COLO829 (cell line): ENCODE measurements around the gene MPPED1.

Source experiments
- DNase-seq: peaks from one replicate; pipeline ENCODE4 v3.0.0; 2012; ENCODE audit warnings: low spot score

MPPED1 gene

GRCh38 chr22:43411040-43411868, 560 bp upstream of the MPPED1 start:
- no peak for DNase-seq

DNA sequence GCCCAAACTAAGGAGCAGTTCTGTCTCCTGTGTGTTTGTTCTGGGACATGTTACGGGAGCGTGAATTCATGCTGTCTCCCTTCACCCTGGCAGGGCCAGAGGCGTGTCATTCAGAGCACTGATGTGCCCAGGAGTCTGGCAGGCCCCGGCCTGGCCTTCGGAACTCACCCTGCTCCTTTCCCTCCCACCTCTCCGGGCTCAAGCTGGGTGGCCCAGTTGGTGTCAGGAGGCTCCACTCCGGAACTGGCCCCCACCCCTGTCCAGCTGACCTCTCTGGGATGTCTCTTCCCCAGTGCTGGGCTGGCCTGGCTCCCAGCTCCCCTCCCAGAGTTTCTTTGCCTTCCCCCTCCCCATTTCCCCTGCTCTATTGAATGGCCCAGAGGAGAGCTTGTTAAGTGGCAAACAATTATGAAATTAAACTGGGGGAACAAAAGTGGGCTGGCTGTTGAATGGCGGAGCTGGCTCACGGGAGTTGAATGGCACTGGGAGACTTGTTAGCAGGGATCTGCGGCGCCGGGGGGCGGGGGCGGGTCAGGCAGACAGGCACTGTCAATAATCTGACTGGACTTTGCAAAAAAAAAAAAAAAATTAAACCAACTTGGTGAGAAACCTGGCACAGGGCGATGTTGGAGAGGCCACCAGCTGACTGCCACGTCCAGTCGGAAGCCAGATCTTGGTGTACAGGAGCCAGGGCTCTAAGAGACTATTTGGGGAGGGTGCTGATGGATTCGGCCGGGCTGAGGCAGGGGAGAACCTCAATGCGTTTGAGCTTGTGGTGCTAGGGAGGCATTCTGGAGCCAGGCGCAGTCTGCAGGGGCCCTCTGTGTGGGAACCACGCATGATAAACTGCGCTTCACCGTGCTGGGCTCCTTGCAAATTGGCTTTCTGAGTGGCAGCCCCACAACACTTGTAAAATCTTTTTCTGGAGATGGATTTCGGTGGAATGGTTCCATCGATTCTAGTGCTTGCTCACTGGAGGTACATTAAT, 1.3 kb downstream of the MPPED1 start:
- no peak for DNase-seq

GRCh38 chr22:43413826-43414225, 2.0 kb downstream of the MPPED1 start:
- DNase-seq: no peak

DNA sequence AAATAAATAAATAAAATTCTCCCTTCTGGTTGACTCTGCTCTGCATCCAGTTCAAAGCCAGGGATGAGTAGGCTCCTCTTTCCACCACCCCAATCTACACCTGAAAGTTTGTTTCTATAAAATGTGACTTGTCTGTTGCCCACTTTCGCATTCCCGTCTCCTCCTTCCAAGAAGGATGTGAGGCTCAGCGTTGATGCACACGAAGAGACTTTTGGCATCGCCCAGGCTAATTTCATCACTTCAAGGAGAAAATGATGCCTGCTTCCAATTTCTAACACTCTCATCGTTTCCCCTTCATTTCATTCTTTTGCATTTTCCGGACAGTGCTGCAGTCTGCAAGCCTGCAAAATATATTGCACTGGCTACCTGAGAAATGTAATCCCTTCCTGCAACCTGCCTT, 3.9 kb downstream of the MPPED1 start:
- no peak for DNase-seq

- no peak for DNase-seq
Observed at GRCh38 chr22:43417555-43417954, 5.7 kb downstream of the MPPED1 start.

DNA sequence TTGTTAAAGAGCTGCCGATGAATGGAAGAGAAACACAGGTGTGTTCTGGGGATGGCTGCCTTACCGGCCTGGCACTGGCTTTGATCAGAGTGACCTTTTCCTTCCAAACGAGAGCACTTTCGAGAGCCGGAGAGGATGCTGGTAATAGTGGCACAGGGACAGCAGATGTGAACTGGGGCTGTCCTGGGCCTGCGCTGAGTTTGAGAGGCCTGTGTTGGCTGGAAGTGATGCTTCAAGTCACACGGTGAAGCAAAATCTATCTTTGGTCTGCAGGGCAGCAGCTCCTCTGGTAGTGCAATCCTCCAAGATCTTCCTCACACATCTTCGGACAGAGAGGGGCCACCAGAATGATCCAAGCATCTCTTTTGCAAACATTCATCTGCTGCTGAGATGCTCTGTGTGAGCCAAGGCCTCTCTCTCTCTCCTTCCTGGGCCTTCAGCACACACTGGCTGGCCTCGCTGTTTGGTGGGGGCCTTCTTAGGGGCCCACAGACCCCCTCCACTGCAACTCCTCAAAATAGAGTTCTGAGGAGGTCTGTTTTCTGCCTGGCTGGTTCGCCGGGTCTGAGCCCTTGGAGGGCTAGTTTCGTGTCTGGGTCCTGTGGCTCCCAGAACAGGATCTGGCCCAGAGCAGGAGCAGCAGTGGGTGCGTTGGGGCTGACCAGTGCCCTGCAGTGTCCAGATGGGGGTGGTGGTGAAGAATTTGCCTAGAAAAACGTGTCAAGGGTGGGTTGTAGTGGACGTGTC, 6.4 kb downstream of the MPPED1 start:
- no peak for DNase-seq

DNA sequence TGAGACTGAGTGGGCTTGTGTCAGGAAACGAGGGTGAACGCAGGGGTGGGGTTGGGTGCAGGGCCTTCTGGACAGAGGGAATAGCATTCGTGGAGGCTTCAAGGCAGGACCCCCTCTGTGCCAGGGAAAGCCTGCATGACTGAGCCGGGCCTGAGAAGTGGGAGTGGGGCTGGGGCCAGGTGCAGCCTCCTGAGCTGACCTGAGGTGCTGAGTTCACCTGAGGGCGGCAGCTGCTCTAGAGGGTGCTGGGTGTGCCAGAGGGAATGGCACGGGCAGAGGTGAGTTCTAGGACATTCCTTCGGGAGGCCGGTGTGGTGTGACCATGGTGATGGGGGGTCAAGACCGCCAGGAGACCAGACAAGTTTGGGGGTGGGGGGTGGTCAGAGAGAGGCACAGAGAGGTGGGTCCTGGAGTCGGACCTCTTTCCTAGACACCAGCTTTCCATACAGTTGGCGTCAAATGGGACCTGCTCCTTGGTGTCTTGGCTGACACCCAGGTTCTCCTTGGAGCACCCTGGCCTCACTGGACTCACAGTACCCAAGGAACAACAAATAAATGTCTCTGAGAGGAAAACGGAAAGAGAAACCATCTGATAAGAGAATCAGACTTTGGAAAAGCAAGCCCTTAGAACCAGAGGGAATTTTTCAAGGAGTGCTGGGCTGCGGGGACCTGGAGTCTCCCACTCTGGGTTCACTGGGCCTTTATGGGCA, 7.7 kb downstream of the MPPED1 start:
- no peak for DNase-seq

- DNase-seq: no peak
Observed at GRCh38 chr22:43421046-43421665, 9.3 kb downstream of the MPPED1 start.

DNA sequence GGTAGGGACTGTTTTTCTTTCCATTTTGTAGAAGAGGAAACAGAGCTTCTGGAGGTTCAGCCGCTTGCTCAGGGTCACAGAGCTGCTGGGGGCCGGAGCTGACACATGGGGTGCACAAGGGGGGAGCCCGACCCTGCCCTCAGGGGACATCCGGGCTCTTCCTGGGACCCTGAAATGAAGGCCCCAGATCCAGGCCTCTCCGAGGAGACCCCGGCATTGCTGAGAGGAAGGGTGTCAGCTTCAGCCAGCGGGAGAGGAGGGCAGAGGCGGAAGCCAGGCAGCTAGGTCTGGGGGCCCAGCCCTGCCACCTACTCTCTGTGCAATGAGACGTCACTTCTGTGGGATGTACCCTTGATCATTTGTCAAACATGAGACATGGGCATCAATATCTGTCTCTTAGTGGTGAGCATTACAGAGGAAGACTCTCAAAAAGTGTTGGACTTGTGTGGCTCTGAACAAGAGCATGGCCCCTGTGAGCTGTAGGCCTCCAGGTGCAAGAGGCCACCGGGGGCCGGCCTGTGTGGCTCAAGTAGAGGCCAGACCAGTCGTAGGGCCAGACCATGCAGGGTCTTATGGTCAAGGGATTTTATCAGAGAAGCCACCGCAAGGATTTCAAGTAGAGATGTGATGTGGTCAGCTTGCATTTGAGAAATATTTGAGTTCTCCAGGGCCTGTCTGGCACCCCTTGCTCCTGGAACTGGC, 10.3 kb downstream of the MPPED1 start:
- no peak for DNase-seq

GRCh38 chr22:43423046-43423445, 11.2 kb downstream of the MPPED1 start:
- no peak for DNase-seq

GRCh38 chr22:43424201-43424600, 12.4 kb downstream of the MPPED1 start:
- DNase-seq: no peak

DNA sequence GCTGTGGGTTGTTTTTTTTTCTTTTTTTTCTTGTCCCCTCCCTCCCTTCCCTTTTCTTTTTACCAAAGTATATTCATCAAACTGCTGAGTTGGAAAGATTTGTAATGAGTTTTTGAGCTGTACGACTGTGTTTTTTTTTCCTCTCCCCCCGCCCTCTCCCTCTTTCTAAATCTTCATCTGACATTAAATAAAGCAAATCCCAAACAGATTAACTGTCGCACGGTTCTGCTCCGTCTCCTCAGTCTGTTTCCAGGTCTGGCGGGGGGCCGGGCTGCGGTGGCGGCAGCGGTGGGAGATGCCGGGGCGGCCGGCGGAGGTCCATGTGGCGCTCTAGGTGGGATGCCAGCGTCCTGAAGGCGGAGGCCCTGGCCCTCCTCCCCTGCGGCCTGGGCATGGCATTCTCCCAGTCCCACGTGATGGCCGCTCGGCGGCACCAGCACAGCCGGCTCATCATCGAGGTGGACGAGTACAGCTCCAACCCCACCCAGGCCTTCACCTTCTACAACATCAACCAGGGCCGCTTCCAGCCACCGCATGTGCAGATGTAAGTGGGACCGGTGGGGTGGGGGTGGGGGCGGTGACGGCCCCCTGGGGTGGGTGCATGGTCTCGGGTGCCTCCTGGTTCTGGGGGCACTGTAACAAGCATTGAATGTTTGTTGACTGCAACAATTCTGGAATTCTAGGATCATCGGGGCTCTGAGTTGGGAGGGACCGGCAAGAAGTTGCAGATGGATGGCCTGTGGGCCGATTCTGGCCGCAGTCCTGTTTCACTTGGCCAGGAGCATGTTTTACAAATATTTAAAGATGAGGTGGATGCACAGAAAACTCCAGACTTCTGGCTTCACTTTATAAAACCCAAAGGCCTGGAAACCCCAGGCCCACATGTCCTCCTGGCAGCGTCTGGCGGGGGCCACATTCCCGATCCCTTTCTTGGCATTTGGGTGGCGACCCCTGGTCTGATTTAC, 13.1 kb downstream of the MPPED1 start:
- no peak for DNase-seq

DNA sequence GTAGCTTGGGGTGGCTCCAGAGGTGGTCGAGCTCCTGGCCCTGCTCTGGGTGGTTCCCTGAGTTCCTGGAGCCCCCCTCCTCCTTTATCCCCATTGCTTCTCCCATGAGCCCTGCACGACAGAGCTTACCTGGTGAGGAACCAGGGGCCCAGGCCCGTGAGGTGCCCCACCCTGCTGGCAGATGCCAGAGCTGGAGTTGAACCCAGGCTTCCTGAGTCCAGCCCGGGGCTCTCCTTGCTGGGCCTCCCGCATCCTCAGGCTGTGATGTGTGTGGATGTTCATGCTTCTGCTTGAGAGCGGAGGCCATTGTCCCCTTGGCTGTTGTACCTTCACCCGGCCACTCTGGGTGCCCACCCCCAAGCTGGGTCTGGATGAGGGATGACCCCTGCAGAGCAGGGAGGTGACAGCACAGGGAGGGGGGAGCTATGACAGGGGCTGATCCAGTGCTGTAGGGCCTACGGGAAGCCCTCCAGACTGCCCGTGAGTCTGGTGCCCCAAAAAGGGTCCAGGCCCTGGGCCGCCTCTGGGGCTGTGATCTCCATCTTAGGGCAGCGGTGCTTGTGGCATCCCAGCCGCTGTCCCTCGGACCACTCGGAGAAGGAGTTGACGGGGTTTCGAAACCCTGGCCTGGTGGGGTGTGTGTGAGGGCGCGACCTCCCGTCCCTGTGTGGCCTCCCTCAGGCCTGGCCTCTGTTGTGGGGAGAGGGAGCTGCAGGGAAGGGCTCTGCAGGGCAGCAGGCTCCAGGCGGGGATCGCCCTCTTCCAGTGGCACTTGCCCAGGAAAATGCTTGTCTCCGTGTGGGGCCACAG, 14.4 kb downstream of the MPPED1 start:
- no peak for DNase-seq

- DNase-seq: no peak
Observed at GRCh38 chr22:43426816-43427215, 15.0 kb downstream of the MPPED1 start.

- DNase-seq: no peak
Observed at GRCh38 chr22:43427296-43428004, 15.6 kb downstream of the MPPED1 start.

- DNase-seq: no peak
Observed at GRCh38 chr22:43428005-43428485, 16.2 kb downstream of the MPPED1 start.

GRCh38 chr22:43428521-43428920, 16.7 kb downstream of the MPPED1 start:
- no peak for DNase-seq

DNA sequence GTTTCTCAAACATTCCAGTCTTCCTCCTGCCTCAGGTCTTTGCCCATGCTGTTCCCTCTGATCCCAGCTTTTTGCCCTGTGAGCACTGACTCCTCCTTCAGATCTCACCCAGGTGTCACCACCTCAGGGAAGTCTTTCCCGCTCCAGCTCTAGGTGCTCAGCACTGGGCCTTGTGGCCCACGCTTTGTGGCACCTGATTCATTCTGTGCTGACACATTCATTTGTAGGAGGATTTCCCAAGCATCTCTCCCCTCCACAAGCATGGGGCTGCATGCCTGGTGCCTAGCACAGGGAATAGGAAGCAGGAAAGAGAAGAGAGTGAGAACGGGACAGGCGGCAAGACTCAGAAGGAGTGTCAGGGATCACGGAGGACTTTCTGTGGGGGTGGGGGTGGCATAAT, 17.6 kb downstream of the MPPED1 start:
- no peak for DNase-seq
